IMR-90 (cell line): ENCODE results near the gene PAK6.

Source experiments
- BHLHE40 ChIP-seq: fragments of 150-350 bp; IDR thresholded peaks from 2 replicates; pipeline ENCODE4 v1.6.1; 2016; ENCODE audit warnings: mild to moderate bottlenecking, low read depth, low read length
- CEBPB ChIP-seq: IDR thresholded peaks from 2 replicates; pipeline ENCODE4 v1.6.1; 2012; ENCODE audit warnings: low read depth, low read length, improper control_type of control experiment
- MXI1 ChIP-seq: IDR thresholded peaks from 2 replicates; pipeline ENCODE4 v1.6.1; 2012; ENCODE audit warnings: low read depth, mild to moderate bottlenecking, low read length, moderate library complexity, borderline replicate concordance
- NFE2L2 ChIP-seq: fragments of 150-350 bp; IDR thresholded peaks from 2 replicates; pipeline ENCODE4 v1.6.1; 2016; ENCODE audit warnings: low read depth, mild to moderate bottlenecking, low read length
- POLR2A ChIP-seq: IDR thresholded peaks from 2 replicates; pipeline ENCODE4 v1.6.1; 2012; ENCODE audit warnings: mild to moderate bottlenecking, low read depth, low read length
- RCOR1 ChIP-seq: IDR thresholded peaks from 2 replicates; pipeline ENCODE4 v1.6.1; 2012; ENCODE audit warnings: mild to moderate bottlenecking, low read length, improper control_type of control experiment; ENCODE audit not compliant: insufficient replicate concordance
- TF ChIP-seq, protein P1 (sequence below): conservative IDR thresholded peaks from 2 replicates; pipeline ENCODE4 v1.5.1; 2012; ENCODE audit warnings: mild to moderate bottlenecking, low read depth, low read length, improper control_type of control experiment
- TF ChIP-seq, protein P2 (sequence below): fragments of 150-350 bp; IDR thresholded peaks from 2 replicates; pipeline ENCODE4 v1.6.1; 2017; ENCODE audit warnings: mild to moderate bottlenecking, antibody characterized with exemption, low read length, low read depth

DNA sequence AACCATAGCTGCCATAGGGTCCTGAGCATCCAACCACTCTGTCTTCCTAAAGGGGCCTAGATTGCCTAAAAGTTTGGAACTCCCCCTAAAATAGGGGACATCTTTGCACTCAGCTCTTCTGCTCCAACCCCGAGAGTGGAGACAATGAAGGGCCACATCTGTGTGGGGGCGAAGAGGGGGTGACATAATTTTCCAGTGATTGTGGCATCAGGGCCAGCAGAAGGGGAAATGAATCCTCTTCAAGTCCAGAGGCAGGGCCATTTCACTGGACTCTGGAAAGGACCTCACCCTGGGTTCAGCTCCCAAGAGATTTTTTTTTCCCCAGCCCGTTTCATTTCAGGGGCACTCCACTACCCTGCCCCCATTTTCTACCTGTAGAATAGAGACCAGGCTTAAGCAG is 48.6 kb downstream of the PAK6 start:
- TF ChIP-seq, protein P1, sequence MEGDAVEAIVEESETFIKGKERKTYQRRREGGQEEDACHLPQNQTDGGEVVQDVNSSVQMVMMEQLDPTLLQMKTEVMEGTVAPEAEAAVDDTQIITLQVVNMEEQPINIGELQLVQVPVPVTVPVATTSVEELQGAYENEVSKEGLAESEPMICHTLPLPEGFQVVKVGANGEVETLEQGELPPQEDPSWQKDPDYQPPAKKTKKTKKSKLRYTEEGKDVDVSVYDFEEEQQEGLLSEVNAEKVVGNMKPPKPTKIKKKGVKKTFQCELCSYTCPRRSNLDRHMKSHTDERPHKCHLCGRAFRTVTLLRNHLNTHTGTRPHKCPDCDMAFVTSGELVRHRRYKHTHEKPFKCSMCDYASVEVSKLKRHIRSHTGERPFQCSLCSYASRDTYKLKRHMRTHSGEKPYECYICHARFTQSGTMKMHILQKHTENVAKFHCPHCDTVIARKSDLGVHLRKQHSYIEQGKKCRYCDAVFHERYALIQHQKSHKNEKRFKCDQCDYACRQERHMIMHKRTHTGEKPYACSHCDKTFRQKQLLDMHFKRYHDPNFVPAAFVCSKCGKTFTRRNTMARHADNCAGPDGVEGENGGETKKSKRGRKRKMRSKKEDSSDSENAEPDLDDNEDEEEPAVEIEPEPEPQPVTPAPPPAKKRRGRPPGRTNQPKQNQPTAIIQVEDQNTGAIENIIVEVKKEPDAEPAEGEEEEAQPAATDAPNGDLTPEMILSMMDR = no peak
- no peak for TF ChIP-seq MXI1
- no peak for TF ChIP-seq POLR2A
- TF ChIP-seq BHLHE40 = no peak
- TF ChIP-seq NFE2L2 = no peak
- TF ChIP-seq CEBPB = no peak
- TF ChIP-seq, protein P2, sequence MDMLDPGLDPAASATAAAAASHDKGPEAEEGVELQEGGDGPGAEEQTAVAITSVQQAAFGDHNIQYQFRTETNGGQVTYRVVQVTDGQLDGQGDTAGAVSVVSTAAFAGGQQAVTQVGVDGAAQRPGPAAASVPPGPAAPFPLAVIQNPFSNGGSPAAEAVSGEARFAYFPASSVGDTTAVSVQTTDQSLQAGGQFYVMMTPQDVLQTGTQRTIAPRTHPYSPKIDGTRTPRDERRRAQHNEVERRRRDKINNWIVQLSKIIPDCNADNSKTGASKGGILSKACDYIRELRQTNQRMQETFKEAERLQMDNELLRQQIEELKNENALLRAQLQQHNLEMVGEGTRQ = no peak
- TF ChIP-seq RCOR1 = no peak
